ENCODE measurements around the gene ABI2. TPM values are rescaled to one million over a fixed set of nuclear protein-coding genes. Genes with fewer than 3 reads are reported as not detected.

Gene ABI2
- total RNA-seq, 1 donor from 2014 or later, result 101 TPM

- Mint-ChIP-seq H3K36me3 (ENCODE audit: low read depth, unreplicated experiment) (peaks cover 24% of the 10 kb centered on the region), H3K9me3 (ENCODE audit: unreplicated experiment) (no peaks in the 10 kb centered on the region), H3K4me1 (ENCODE audit: unreplicated experiment) (peaks cover 25% of the 10 kb centered on the region), H3K27ac (ENCODE audit: unreplicated experiment) (no peak overlapping the region), H3K27me3 (ENCODE audit: unreplicated experiment) (peaks cover 2% of the 10 kb centered on the region), H3K4me3 (ENCODE audit: unreplicated experiment) (no peak overlapping the region)
- DNase-seq (ENCODE audit: low spot score), result no peak
- no peak for TF ChIP-seq CTCF (IDR thresholded peaks at IDR 0.05; ENCODE audit: unreplicated experiment)
Measured at GRCh38 chr2:203446780-203447179, 118.6 kb downstream of the ABI2 start.

- no peak for DNase-seq (ENCODE audit: low spot score)
- Mint-ChIP-seq H3K36me3 (ENCODE audit: low read depth, unreplicated experiment) (peaks cover 18% of the 10 kb centered on the region), H3K4me1 (ENCODE audit: unreplicated experiment) (peaks cover 6% of the 10 kb centered on the region), H3K27ac (ENCODE audit: unreplicated experiment) (no peak overlapping the region), H3K27me3 (ENCODE audit: unreplicated experiment) (peaks cover 3% of the 10 kb centered on the region), H3K9me3 (ENCODE audit: unreplicated experiment) (no peaks in the 10 kb centered on the region), H3K4me3 (ENCODE audit: unreplicated experiment) (no peak overlapping the region)
- TF ChIP-seq CTCF (IDR thresholded peaks at IDR 0.05; ENCODE audit: unreplicated experiment), result no peak
Measured at GRCh38 chr2:203450561-203450960, 122.4 kb downstream of the ABI2 start.

- H3K9me3 Mint-ChIP-seq (ENCODE audit: unreplicated experiment), result no peaks in the 10 kb centered on the region
- H3K4me1 Mint-ChIP-seq (ENCODE audit: unreplicated experiment), result peaks cover 4% of the 10 kb centered on the region
- peaks cover 3% of the 10 kb centered on the region for H3K27me3 Mint-ChIP-seq (ENCODE audit: unreplicated experiment)
- peaks cover 16% of the 10 kb centered on the region for H3K36me3 Mint-ChIP-seq (ENCODE audit: low read depth, unreplicated experiment)
- DNase-seq (ENCODE audit: low spot score), result no peak
- no peak overlapping the region for H3K4me3 Mint-ChIP-seq (ENCODE audit: unreplicated experiment)
- TF ChIP-seq CTCF (IDR thresholded peaks at IDR 0.05; ENCODE audit: unreplicated experiment), result no peak
- no peak overlapping the region for H3K27ac Mint-ChIP-seq (ENCODE audit: unreplicated experiment)
Measured at GRCh38 chr2:203451011-203451410, 122.8 kb downstream of the ABI2 start.

GRCh38 chr2:203451689-203452088, 123.5 kb downstream of the ABI2 start:
- Mint-ChIP-seq H3K27me3 (ENCODE audit: unreplicated experiment) (peaks cover 1% of the 10 kb centered on the region), H3K4me3 (ENCODE audit: unreplicated experiment) (no peak overlapping the region), H3K4me1 (ENCODE audit: unreplicated experiment) (no peaks in the 10 kb centered on the region), H3K27ac (ENCODE audit: unreplicated experiment) (no peak overlapping the region), H3K9me3 (ENCODE audit: unreplicated experiment) (no peaks in the 10 kb centered on the region), H3K36me3 (ENCODE audit: low read depth, unreplicated experiment) (peaks cover 10% of the 10 kb centered on the region)
- TF ChIP-seq CTCF (IDR thresholded peaks at IDR 0.05; ENCODE audit: unreplicated experiment), result no peak
- no peak for DNase-seq (ENCODE audit: low spot score)

GRCh38 chr2:203453858-203454451, 125.8 kb downstream of the ABI2 start:
- DNase-seq (ENCODE audit: low spot score), result peak; percentile 33
- Mint-ChIP-seq H3K27me3 (ENCODE audit: unreplicated experiment) (peaks cover 1% of the 10 kb centered on the region), H3K27ac (ENCODE audit: unreplicated experiment) (no peak overlapping the region), H3K9me3 (ENCODE audit: unreplicated experiment) (no peaks in the 10 kb centered on the region), H3K4me3 (ENCODE audit: unreplicated experiment) (no peak overlapping the region), H3K4me1 (ENCODE audit: unreplicated experiment) (no peaks in the 10 kb centered on the region), H3K36me3 (ENCODE audit: low read depth, unreplicated experiment) (peaks cover 11% of the 10 kb centered on the region)
- peak; percentile 78 for TF ChIP-seq CTCF (IDR thresholded peaks at IDR 0.05; ENCODE audit: unreplicated experiment)
